Stimulated activated effector memory CD8-positive, alpha-beta T cell treated with anti-CD3 and anti-CD28 coated beads, Interleukin-12 subunit alpha, Interleukin-12 subunit beta, amount 100 ng/mL, for 72 hours (primary cell): ENCODE data around the gene DHX34.
"Not testable (repeated sequence)": the region's sequence is repeated elsewhere in the genome, so short reads cannot be mapped to it uniquely, and the experiment has no call there.

Source experiments
- ATAC-seq: fragments of 150-1000 bp; cut with Tn5 transposase; 2 replicates; pipeline ENCODE4 v1.10.0; 2021
- DNase-seq, 2 donors: peaks; one replicate each; pipeline ENCODE4 v3.0.0; 2021 to 2022; ENCODE audit warnings: low spot score in 2 of 2
- H3K27ac Mint-ChIP-seq: one replicate; pipeline ENCODE4 v1.8.0; 2022; ENCODE audit warnings: mild to moderate bottlenecking, mixed read lengths
- H3K36me3 Mint-ChIP-seq: one replicate; pipeline ENCODE4 v1.8.0; 2022; ENCODE audit warnings: mild to moderate bottlenecking, mixed read lengths
- H3K4me1 Mint-ChIP-seq: one replicate; pipeline ENCODE4 v1.8.0; 2022; ENCODE audit warnings: mixed read lengths
- H3K4me3 Mint-ChIP-seq: one replicate; pipeline ENCODE4 v1.8.0; 2022; ENCODE audit warnings: mild to moderate bottlenecking, mixed read lengths
- H3K9me3 Mint-ChIP-seq: one replicate; pipeline ENCODE4 v1.8.0; 2022; ENCODE audit warnings: mixed read lengths

Gene DHX34, protein sequence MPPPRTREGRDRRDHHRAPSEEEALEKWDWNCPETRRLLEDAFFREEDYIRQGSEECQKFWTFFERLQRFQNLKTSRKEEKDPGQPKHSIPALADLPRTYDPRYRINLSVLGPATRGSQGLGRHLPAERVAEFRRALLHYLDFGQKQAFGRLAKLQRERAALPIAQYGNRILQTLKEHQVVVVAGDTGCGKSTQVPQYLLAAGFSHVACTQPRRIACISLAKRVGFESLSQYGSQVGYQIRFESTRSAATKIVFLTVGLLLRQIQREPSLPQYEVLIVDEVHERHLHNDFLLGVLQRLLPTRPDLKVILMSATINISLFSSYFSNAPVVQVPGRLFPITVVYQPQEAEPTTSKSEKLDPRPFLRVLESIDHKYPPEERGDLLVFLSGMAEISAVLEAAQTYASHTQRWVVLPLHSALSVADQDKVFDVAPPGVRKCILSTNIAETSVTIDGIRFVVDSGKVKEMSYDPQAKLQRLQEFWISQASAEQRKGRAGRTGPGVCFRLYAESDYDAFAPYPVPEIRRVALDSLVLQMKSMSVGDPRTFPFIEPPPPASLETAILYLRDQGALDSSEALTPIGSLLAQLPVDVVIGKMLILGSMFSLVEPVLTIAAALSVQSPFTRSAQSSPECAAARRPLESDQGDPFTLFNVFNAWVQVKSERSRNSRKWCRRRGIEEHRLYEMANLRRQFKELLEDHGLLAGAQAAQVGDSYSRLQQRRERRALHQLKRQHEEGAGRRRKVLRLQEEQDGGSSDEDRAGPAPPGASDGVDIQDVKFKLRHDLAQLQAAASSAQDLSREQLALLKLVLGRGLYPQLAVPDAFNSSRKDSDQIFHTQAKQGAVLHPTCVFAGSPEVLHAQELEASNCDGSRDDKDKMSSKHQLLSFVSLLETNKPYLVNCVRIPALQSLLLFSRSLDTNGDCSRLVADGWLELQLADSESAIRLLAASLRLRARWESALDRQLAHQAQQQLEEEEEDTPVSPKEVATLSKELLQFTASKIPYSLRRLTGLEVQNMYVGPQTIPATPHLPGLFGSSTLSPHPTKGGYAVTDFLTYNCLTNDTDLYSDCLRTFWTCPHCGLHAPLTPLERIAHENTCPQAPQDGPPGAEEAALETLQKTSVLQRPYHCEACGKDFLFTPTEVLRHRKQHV

DNA sequence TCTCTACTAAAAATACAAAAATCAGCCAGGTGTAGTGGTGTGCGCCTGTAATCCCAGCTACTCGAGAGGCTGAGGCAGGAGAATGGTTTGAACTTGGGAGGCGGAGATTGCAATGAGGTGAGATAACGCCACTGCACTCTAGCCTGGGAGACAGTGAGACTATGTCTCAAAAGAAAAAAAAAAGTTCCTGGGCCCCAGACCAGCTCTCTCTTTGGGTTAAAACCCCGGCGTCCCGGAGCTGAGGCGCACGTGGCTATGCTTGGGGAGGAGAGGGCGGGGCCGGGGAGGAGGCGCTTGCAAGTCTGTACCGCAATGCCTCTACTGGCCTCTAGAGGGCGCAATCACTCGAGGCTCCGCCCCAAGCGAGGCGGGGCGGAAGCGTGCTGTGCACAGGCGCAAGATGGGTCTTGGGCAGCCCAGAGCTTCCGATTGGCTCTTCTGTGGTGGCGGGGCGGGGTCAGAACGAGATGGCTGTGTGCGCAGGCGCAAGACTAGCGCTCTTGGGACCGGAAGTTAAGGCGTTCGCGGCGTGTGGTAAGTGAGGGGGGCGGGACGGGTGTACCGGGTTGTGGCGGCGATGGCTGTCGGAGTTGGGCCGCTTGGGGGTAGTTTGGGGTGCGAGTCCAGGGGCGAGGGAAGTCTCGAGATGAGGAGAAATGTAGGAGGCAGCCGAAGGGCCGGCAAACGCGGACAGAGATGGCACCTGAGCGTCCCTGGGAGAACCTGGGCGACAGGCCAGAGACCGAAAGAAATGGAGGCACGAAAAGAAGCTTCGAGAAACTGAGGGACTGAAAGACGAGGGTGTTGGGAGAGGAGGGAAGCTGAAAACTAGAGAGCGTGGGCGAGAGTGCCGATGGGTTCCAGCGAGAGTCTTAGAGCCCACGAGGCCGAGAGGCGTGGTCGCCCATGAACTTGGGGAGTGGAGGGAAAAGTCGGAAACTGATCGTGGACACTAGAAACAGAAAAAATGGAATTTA is at the start of gene DHX34:
TSS of gene DHX34 (plus strand) at position 497 of the 977 bp plus-strand sequence. CDS start 3,716 bp downstream, outside the sequence.
- Mint-ChIP-seq H3K4me1 (peaks cover 40% of the 10 kb centered on the region), H3K27ac (peak within 1 kb of the TSS; percentile 97), H3K36me3 (peaks cover 36% of the 10 kb centered on the region), H3K4me3 (peak within 1 kb of the TSS; percentile 91), H3K9me3 (no peaks in the 10 kb centered on the region)
- ATAC-seq (peak; percentile 97), DNase-seq (peak; percentile 95 to 100)

DNA sequence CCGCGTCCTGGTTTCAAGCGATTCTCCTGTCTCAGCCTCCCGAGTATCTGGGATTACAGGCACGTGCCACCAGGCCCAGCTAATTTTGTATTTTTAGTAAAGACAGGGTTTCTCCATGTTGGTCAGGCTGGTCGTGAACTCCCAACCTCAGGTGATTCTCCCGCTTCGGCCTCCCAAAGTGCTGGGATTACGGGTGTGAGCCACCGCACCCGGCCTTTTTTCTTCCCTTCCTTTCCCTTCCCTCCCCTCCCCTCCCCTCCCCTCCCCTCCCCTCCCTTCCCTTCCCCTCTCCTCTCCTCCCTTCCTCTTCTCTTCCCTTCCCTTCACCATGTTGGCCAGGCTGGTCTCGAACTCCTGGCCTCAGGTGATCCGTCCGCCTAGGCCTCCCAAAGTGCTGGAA is 48.2 kb upstream of the DHX34 start:
- not testable (repeated sequence) for DNase-seq, H3K4me3 Mint-ChIP-seq, H3K36me3 Mint-ChIP-seq, ATAC-seq, H3K9me3 Mint-ChIP-seq
- Mint-ChIP-seq H3K4me1 (peaks cover 26% of the 10 kb centered on the region), H3K27ac (peak overlapping the region; percentile 41)

DNA sequence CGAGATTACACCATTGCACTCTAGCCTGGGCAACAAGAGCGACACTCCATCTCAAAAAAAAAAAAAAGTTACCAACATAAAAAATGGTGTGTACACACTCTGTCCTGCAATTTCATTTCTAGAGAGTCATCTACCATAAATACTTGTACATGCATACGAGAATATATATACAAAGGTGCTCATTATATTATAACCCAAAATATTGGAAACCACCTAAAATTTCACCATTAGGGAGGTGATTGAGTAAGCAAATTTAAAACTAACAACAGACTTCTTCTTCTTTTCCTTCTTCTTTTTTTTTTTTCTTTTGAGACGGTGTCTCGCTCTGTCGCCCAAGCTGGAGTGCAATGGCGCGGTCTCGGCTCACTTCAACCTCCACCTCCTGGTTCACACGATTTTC is 46.9 kb upstream of the DHX34 start:
- Mint-ChIP-seq H3K9me3 (no peaks in the 10 kb centered on the region), H3K4me3 (no peak overlapping the region), H3K36me3 (no peaks in the 10 kb centered on the region), H3K27ac (no peak overlapping the region), H3K4me1 (peaks cover 16% of the 10 kb centered on the region)
- DNase-seq (no peak), ATAC-seq (no peak)

DNA sequence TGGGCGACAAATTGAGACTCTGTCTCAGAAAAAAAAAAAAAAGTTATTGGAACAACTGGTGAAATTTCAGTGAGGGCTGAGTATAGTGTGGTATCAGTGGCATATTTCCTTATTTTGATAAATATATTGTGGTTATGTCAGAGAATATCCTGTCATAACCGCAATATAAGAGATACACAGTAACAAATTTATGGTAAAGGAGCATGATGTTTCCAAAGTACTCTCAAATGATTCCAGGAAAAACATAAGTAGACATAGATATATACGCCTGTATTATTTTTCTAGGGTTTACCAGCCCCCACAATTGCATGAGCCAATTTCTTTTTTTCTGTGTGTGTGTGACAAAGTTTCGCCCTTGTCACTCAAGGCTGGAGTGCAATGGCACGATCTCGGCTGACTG is 45.1 kb upstream of the DHX34 start:
- ATAC-seq, result no peak
- Mint-ChIP-seq H3K9me3 (no peaks in the 10 kb centered on the region), H3K27ac (no peak overlapping the region), H3K4me3 (no peak overlapping the region), H3K4me1 (peaks cover 16% of the 10 kb centered on the region), H3K36me3 (no peaks in the 10 kb centered on the region)
- DNase-seq, result no peak

DNA sequence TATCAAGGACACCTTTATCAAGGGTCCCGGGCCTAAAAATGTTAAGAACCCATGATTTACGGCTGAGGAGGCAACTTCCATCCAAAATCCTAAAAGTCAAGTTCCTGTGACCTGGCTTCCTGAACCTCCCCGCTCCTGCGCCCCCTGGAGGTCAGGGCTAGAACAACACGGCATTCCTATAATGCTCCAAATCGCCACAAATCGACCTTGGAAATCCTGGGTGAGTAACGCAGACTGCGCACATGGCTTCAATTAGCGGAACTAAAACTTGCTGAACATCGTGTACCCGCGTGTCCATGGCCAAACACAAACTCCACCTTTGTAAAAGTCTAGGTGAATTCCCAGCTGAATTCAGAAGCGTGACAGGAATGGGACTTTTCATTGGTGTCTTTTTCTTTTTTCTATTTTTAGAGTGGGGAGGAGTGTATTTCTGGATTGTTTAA is 43.8 kb upstream of the DHX34 start:
- Mint-ChIP-seq H3K36me3 (no peaks in the 10 kb centered on the region), H3K27ac (no peak overlapping the region), H3K4me3 (no peak overlapping the region), H3K4me1 (peaks cover 10% of the 10 kb centered on the region), H3K9me3 (no peaks in the 10 kb centered on the region)
- DNase-seq, result peak; percentile 49 to 65
- no peak for ATAC-seq

DNA sequence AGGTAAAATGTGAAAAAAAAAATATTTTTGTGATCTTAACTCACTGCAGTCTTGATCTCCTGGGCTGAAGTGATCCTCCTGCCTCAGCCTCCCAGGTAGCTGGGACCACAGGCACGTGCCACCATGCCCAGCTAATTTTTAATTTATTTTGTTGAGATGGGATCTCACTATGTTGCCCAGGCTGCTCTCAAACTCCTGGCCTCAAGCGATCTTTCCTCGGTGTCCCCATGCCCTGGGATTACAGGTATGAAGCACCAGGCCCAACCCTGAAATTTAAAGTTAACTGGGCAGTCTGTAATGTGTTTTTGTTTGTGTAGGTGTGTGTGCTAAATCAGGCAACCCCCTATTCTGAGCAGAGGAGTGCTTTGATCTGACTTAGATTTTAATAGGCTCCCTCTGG is 42.8 kb upstream of the DHX34 start:
- no peaks in the 10 kb centered on the region for H3K9me3 Mint-ChIP-seq
- no peak overlapping the region for H3K27ac Mint-ChIP-seq
- no peaks in the 10 kb centered on the region for H3K36me3 Mint-ChIP-seq
- ATAC-seq (no peak), DNase-seq (no peak)
- peaks cover 5% of the 10 kb centered on the region for H3K4me1 Mint-ChIP-seq
- H3K4me3 Mint-ChIP-seq, result no peak overlapping the region

DNA sequence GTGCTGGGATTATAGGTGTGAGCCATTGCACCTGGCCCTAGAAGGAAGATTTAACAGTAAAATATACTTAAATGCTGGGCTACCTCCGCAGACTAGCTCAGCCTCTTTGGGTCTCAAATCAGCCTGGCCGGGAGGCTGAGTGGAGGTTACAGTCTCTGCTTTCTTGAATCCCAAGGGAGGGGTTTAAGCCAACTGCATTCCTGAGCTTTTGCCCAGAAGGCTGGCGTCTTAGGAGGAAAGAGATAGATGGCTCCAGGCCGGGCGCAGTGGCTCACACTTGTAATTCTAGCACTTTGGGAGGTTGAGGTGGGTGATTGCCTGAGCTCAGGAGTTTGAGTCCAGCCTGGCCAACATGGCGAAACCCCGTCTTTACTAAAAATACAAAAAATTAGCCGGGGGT is 40.1 kb upstream of the DHX34 start:
- H3K4me1 Mint-ChIP-seq, result peaks cover 5% of the 10 kb centered on the region
- no peaks in the 10 kb centered on the region for H3K9me3 Mint-ChIP-seq
- no peak overlapping the region for H3K4me3 Mint-ChIP-seq
- no peaks in the 10 kb centered on the region for H3K36me3 Mint-ChIP-seq
- DNase-seq, result no peak
- ATAC-seq, result no peak
- H3K27ac Mint-ChIP-seq, result no peak overlapping the region

DNA sequence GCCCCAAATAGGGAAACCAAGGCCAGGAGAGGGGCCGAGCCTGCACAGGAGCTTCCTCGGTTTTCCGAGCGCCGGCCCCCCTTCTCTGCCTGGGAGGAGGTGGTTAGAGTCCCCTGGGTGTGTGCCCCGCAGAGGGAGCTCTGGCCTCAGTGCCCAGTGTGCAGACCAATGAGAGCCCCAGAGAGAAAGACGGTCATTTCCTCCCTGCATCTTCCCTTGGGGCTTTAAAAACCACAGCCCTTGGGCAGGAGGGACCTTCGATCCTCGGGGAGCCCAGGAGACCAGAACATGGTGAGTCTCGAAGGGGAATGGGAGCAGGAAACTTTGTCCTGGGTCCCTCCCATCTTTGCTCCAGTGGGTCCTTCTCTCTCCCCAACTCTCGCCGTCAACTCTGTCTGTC is 39.5 kb upstream of the DHX34 start, which contains the start of gene C5AR1:
TSS of gene C5AR1 (plus strand) at position 254 of the 400 bp plus-strand sequence. CDS start at position 289, 35 bp downstream.
- Mint-ChIP-seq H3K27ac (no peak within 1 kb of the TSS), H3K4me3 (no peak within 1 kb of the TSS), H3K4me1 (peaks cover 5% of the 10 kb centered on the region), H3K9me3 (no peaks in the 10 kb centered on the region), H3K36me3 (no peaks in the 10 kb centered on the region)
- DNase-seq, result no peak
- ATAC-seq, result no peak

DNA sequence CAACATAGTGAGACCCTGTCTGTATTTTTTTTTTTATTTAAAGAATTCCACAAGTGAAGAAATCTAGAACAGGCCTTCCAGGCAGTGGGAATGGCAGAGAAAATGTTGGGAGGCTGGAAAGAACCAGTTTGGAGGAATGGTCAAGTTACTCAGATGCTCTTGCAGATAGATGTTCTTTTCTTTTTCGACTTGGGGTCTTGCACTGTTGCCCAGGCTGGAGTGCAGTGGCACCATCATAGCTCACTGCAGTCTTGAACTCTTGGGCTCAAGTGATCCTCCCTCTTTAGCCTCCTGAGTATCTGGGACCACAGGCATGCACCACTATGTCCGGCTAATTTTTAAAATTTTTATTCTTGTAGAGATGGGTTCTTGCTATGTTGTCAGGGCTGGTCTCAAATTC is 38.8 kb upstream of the DHX34 start:
- Mint-ChIP-seq H3K36me3 (no peaks in the 10 kb centered on the region), H3K4me1 (peaks cover 4% of the 10 kb centered on the region), H3K27ac (no peak overlapping the region), H3K4me3 (no peak overlapping the region), H3K9me3 (no peaks in the 10 kb centered on the region)
- ATAC-seq, result no peak
- no peak for DNase-seq

DNA sequence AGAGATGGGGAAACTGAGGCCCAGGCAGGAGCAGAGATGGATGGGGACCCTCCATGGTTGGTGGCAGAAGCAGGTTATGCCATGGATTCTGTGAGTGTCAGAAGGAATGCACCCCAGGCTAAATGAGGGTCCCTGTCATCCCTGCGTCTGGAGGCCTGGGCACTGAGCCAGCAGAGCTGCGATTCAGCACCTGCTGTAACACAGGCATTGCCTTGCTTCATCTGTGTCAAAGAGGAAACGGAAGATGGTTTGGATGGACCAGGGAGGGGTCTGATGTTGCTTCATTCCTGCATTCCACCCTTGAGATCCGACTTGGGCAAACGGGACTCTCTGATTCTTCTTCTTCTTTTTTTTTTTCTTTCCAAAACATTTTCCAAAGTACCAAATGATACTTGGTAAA is 38.3 kb upstream of the DHX34 start:
- Mint-ChIP-seq H3K4me3 (no peak overlapping the region), H3K9me3 (no peaks in the 10 kb centered on the region), H3K4me1 (peaks cover 5% of the 10 kb centered on the region), H3K27ac (no peak overlapping the region), H3K36me3 (no peaks in the 10 kb centered on the region)
- ATAC-seq (no peak), DNase-seq (no peak)

DNA sequence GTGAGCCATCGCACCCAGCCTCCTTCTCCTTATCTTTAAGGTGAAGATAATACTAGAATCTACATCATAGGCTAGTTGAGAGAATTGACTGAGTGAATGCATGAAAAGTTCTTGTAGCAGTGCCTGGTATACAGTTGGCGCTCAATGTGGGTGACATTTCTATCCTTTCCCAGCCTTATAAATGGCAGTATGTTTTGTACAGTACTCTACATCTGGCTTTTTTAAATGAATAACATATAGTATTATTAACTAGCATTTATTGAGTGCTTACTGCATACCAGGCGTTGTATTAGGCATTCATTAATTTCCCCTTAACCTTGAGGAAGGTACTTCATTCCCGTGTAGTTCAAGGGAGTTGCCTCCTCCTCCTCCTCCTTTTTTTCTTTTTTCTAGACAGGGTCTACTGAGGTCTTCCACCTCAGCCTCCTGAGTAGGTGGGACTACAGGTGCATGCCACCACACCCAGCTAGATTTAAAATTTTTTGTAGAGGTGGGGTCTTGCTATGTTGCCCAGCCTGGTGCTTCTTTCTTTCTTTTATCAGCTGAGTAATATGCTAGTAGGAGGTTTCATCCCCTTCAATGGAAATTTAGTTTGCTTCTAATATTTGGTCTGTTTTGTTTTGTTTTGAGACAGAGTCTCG is 36.6 kb upstream of the DHX34 start:
- no peak for ATAC-seq
- H3K36me3 Mint-ChIP-seq, result no peaks in the 10 kb centered on the region

DNA sequence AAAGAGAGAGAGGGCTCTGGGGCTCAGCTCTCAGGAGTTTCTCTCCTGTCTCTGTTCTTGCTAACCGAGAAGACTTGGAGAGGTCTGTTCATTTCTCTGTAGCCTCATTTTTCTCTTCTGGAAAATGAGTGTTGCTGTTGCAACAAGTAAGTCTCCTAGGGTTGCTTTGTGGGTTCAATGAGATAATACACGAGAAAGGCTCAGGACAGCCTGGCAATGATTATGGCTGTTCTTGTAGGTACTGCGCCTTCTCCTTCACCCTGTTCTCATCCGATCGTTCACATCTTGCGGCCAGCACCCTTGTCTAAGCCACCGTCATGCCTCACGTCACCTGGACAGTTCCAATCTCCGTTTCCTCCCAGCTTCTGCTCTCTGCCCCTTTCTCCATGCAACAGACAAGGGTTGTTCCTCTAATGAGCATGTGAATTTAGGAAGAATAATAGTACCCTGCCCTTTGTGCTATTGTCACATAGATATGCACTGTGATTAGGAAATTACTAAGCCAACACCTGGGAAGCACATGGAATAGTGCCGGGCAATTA is 35.3 kb upstream of the DHX34 start:
- no peak overlapping the region for H3K4me3 Mint-ChIP-seq
- no peaks in the 10 kb centered on the region for H3K9me3 Mint-ChIP-seq
- DNase-seq, result no peak
- no peak overlapping the region for H3K27ac Mint-ChIP-seq
- H3K4me1 Mint-ChIP-seq, result peaks cover 5% of the 10 kb centered on the region
- no peaks in the 10 kb centered on the region for H3K36me3 Mint-ChIP-seq
- no peak for ATAC-seq

More for the DNA sequence above, 36.6 kb upstream of the DHX34 start:
- no peak overlapping the region for H3K4me3 Mint-ChIP-seq
- no peaks in the 10 kb centered on the region for H3K9me3 Mint-ChIP-seq
- DNase-seq, result no peak
- H3K4me1 Mint-ChIP-seq, result peaks cover 5% of the 10 kb centered on the region
- H3K27ac Mint-ChIP-seq, result no peak overlapping the region

DNA sequence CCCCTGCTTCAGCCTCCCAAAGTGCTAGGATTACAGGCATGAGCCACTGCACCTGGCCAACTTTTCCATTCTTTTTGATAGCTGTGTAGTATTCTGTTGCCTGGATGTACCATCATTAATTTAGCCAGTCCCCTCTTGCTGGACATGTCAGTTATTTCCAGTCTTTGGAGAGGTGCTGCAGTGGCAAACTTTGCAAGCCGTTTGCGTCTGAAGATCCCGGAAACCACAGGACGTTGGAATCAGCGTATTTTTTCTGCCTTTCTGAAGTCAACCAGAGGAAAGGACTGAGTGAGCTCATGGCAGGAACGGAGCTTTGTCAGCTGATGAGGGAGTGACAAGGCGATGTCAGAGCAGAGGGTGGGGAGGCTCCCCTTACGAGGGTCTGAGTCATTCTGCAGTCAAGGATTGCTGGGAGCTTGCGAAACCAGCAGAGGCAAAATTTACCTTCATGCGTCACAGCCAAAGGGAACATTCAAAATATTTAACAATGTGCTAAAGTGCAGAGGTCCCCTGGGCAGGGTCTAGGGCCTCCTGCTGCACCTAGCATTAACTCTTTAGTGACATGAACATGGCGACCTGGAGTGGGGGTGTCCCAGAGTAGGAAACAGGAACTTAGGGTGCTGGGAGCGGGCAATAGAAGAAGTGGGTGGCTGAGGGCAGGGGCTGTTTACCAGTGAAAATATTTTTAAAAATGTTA is 33.8 kb upstream of the DHX34 start:
- Mint-ChIP-seq H3K4me1 (peaks cover 5% of the 10 kb centered on the region), H3K36me3 (no peaks in the 10 kb centered on the region), H3K27ac (no peak overlapping the region), H3K4me3 (no peak overlapping the region), H3K9me3 (no peaks in the 10 kb centered on the region)
- DNase-seq, result no peak
- ATAC-seq, result peak; percentile 90
